ENCODE data around the gene TNFRSF21.

GRCh38 chr6:47342824-47343223, 33.1 kb upstream of the TNFRSF21 start:
- TF ChIP-seq EZH2 (IDR thresholded peaks at IDR 0.05; ENCODE audit: borderline replicate concordance, low read depth, low read length, severe bottlenecking) (no peak), CTCF (IDR thresholded peaks at IDR 0.05; ENCODE audit: borderline replicate concordance, extremely low read depth, low read length, poor library complexity, severe bottlenecking) (no peak)

Data from DND-41 (cell line).